CD14-positive monocyte (primary cell): ENCODE data around the gene CAMK1. TPM values are rescaled to one million over a fixed set of nuclear protein-coding genes. Genes with fewer than 3 reads are reported as not detected.

Experiments
- DNase-seq, 3 donors: peaks; one replicate each; pipeline ENCODE4 v3.0.0-alpha.2; 2011 to 2022
- H2AFZ ChIP-seq: 2 replicates; pipeline ENCODE4 v1.6.0; 2012; ENCODE audit warnings: mild to moderate bottlenecking, low read depth, low read length, inconsistent platforms; ENCODE audit not compliant: insufficient read depth, poor library complexity, severe bottlenecking
- H3K27ac ChIP-seq, 2 donors: 1 replicate in 1 of 2; 2 replicates in 1 of 2; pipeline ENCODE4 v1.5.1; 2012 to 2013; ENCODE audit warnings: low read length in 2 of 2, control low read depth in 1 of 2, inconsistent platforms in 1 of 2, low read depth in 1 of 2, mild to moderate bottlenecking in 1 of 2
- H3K27me3 ChIP-seq, 2 donors: one replicate each; pipeline versions ENCODE4 v1.6.0 to v1.6.1; 2011 to 2013; ENCODE audit warnings: low read length in 2 of 2; ENCODE audit not compliant: control insufficient read depth in 2 of 2, insufficient read depth in 2 of 2
- H3K36me3 ChIP-seq, 2 donors: replicated peaks in 1 of 2; 1 replicate in 1 of 2; 2 replicates in 1 of 2; pipeline versions ENCODE4 v1.5.1 to v1.6.1; 2012 to 2013; ENCODE audit warnings: low read length in 2 of 2, control low read depth in 1 of 2, inconsistent platforms in 1 of 2, mild to moderate bottlenecking in 1 of 2; ENCODE audit not compliant: insufficient read depth in 2 of 2, control insufficient read depth in 1 of 2
- H3K4me1 ChIP-seq, 2 donors: 1 replicate in 1 of 2; 2 replicates in 1 of 2; pipeline versions ENCODE4 v1.5.1 to v1.6.1; 2012 to 2013; ENCODE audit warnings: low read length in 2 of 2, control low read depth in 1 of 2, inconsistent platforms in 1 of 2, mild to moderate bottlenecking in 1 of 2, moderate library complexity in 1 of 2; ENCODE audit not compliant: insufficient read depth in 2 of 2, control insufficient read depth in 1 of 2
- H3K4me2 ChIP-seq: replicated peaks from 2 replicates; pipeline ENCODE3; 2012; ENCODE audit warnings: low read length, moderate library complexity, mild to moderate bottlenecking; ENCODE audit not compliant: poor library complexity, severe bottlenecking; ENCODE audit errors: extremely low read depth
- H3K4me3 ChIP-seq, 3 experiments: fragments of 200-600 bp in 1 of 3; sonication (generic) in 1 of 3; replicated peaks in 1 of 3; 1 replicate in 2 of 3; 2 replicates in 1 of 3; pipeline ENCODE4 v1.5.1; 2011 to 2013; ENCODE audit warnings: low read length in 3 of 3, mild to moderate bottlenecking in 3 of 3, control low read depth in 2 of 3, low read depth in 2 of 3, inconsistent platforms in 1 of 3, moderate library complexity in 1 of 3
- H3K79me2 ChIP-seq: 2 replicates; pipeline ENCODE4 v1.6.0; 2012; ENCODE audit warnings: mild to moderate bottlenecking, control low read depth, inconsistent platforms, low read length, moderate library complexity; ENCODE audit not compliant: insufficient read depth
- H3K9ac ChIP-seq: 2 replicates; pipeline ENCODE4 v1.6.0; 2017; ENCODE audit warnings: low read length, mild to moderate bottlenecking; ENCODE audit not compliant: insufficient read depth, poor library complexity, severe bottlenecking
- H3K9me3 ChIP-seq, 2 donors: replicated peaks in 1 of 2; 1 replicate in 1 of 2; 2 replicates in 1 of 2; pipeline versions ENCODE4 v1.5.1 to v1.6.1; 2012 to 2013; ENCODE audit warnings: low read length in 2 of 2, control low read depth in 1 of 2; ENCODE audit not compliant: control insufficient read depth in 1 of 2, insufficient read depth in 1 of 2
- H4K20me1 ChIP-seq: 2 replicates; pipeline ENCODE4 v1.6.0; 2012; ENCODE audit warnings: mild to moderate bottlenecking, low read length, control low read depth, moderate library complexity; ENCODE audit not compliant: insufficient read depth
- H3K27ac Mint-ChIP-seq, 7 donors: one replicate each; pipeline ENCODE4 v1.8.0; 2020; ENCODE audit warnings: mild to moderate bottlenecking in 7 of 7, mixed read lengths in 7 of 7, moderate library complexity in 6 of 7, inconsistent platforms in 2 of 7
- H3K27me3 Mint-ChIP-seq, 3 donors: one replicate each; pipeline ENCODE4 v1.8.0; 2021 to 2022; ENCODE audit warnings: low read depth in 3 of 3, mild to moderate bottlenecking in 3 of 3, mixed read lengths in 3 of 3, moderate library complexity in 3 of 3, inconsistent platforms in 1 of 3
- H3K36me3 Mint-ChIP-seq, 2 donors: one replicate each; pipeline ENCODE4 v1.8.0; 2020; ENCODE audit warnings: mixed read lengths in 2 of 2, inconsistent platforms in 1 of 2, mild to moderate bottlenecking in 1 of 2
- H3K4me1 Mint-ChIP-seq: one replicate; pipeline ENCODE4 v1.8.0; 2020; ENCODE audit warnings: mild to moderate bottlenecking, mixed read lengths
- H3K4me3 Mint-ChIP-seq, 2 donors: one replicate each; pipeline ENCODE4 v1.8.0; 2020; ENCODE audit warnings: mild to moderate bottlenecking in 2 of 2, mixed read lengths in 2 of 2, moderate library complexity in 1 of 2
- H3K9me3 Mint-ChIP-seq, 7 donors: one replicate each; pipeline ENCODE4 v1.8.0; 2020 to 2022; ENCODE audit warnings: mixed read lengths in 7 of 7, mild to moderate bottlenecking in 6 of 7, moderate library complexity in 6 of 7, inconsistent platforms in 2 of 7
- WGBS: methylation state at CpG from one replicate; pipeline ENCODE4 v1.1.5; 2013; ENCODE audit warnings: missing lambda C conversion rate; ENCODE audit not compliant: insufficient coverage; 5-methylcytosine and 5-hydroxymethylcytosine counted together
- intact Hi-C, 2 donors: fragments of 100-400 bp; cut with micrococcal nuclease; formaldehyde crosslinking; loops; one replicate each; pipeline versions ENCODE4 v1.15.0 to v1.15.1; 2023
- polyA minus RNA-seq: library from RNA; depleted of rRNA, polyadenylated mRNA; stranded (reverse); fragments of >200 nt; gene quantifications from 2 replicates; pipeline ENCODE4 v1.2.3, GENCODE V29; 2012
- polyA plus RNA-seq, 3 donors: library from polyadenylated mRNA; depleted of rRNA in 1 of 3; unstranded in 2 of 3; stranded (reverse) in 1 of 3; fragments of 300-500 nt in 2 of 3; fragments of >200 nt in 1 of 3; fragmentation: Illumina TruSeq in 2 of 3; gene quantifications; 1 replicate in 2 of 3; 2 replicates in 1 of 3; pipeline ENCODE4 v1.2.3, GENCODE V29; 2012 to 2021
- total RNA-seq, 12 experiments: library from RNA in 1 of 12; stranded (reverse) in 1 of 12; fragments of 120-200 nt in 1 of 12; gene quantifications; one replicate each; pipeline ENCODE4 v1.2.4 and lab custom pipeline; 2013 to 2026; ENCODE audit warnings: mixed read lengths in 6 of 12, inconsistent platforms in 1 of 12
- TF ChIP-seq, protein P1 (sequence below): fragments of 200-600 bp; IDR thresholded peaks from one replicate; pipeline ENCODE4 v1.8.0; 2022; ENCODE audit warnings: antibody characterized with exemption, mild to moderate bottlenecking

The CAMK1 gene
- total RNA-seq (2013), result 105 TPM
- polyA plus RNA-seq (100 to 1,000 TPM; 106 to 137 (median 118) TPM), polyA minus RNA-seq (65.8 and 103 TPM in 2 replicates), total RNA-seq (lab: John Stamatoyannopoulos, UW) (1.9 to 38.3 (median 31.2) reads per million in 11 experiments)

DNA sequence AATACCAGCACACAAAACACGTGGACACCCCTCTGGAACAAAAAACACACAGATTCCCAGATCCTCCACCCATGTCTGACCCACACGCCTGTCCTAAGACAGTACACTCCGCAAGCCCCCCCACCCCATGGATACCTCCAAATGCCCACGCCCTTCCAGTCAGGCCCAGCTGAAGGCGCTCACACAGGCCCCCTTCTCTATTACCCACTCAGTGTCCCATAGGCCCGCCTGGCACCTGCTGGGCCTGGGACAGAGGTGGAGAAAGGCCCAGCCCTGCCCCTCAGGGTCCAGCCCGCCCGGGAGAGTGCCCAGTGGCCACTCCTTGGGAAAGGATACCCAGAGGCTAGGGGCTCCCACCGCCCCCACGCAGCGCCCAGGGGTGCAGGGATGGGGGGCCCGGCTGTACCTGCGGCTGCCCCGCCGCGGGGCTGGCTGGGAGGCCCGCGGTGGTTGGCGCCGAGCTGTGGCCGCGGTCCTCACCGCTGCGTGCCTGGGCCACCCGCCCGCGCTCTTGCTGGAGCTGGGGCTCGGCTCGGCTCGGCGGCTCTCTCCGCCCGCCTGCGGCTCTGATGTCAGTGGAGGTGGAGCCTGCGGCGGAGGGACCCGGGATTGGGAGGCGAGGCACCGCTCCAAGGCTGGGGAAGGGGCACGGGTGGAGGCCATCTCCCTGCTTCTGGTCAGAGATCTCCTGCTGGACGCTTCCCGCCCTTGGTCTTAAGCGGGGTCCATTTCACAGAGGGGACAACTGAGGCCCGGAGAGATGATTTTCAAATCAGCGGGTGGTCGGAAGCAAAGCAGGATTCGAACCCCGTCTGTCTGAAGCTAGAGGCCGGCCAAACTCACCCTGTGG, at the start of gene CAMK1:
Gene CAMK1 (minus strand): TSS at position 522 of the 850 bp plus-strand sequence. CDS start 2,198 bp downstream, outside the sequence.
- peak within 1 kb of the TSS; percentile 90 for H2AFZ ChIP-seq
- peaks cover 44 to 51% of the 10 kb centered on the region in 2 donors for H3K4me1 ChIP-seq
- H3K9me3 ChIP-seq, result no peaks in the 10 kb centered on the region
- peak within 1 kb of the TSS; percentile 58 to 89 (median 81) for H3K4me3 ChIP-seq
- intact Hi-C loops, result no loop called here
- peaks cover 18% of the 10 kb centered on the region for H3K79me2 ChIP-seq
- Mint-ChIP-seq H3K4me1 (peaks cover 57% of the 10 kb centered on the region), H3K27me3 (peaks cover 0 to 17% (median 12%) of the 10 kb centered on the region in 3 donors), H3K4me3 (peak within 1 kb of the TSS; percentile 89 to 95), H3K9me3 (peaks cover 0 to 1% (median 0%) of the 10 kb centered on the region in 7 donors), H3K27ac (peak within 1 kb of the TSS; percentile 57 to 84 (median 70)), H3K36me3 (peaks cover 18 to 28% of the 10 kb centered on the region in 2 donors)
- DNase-seq, result peak; percentile 34 to 59 (median 50)
- H3K9ac ChIP-seq, result peak within 1 kb of the TSS; percentile 83
- H4K20me1 ChIP-seq, result peaks cover 6% of the 10 kb centered on the region
- peaks cover 14 to 17% of the 10 kb centered on the region in 2 donors for H3K36me3 ChIP-seq
- TF ChIP-seq, protein P1, sequence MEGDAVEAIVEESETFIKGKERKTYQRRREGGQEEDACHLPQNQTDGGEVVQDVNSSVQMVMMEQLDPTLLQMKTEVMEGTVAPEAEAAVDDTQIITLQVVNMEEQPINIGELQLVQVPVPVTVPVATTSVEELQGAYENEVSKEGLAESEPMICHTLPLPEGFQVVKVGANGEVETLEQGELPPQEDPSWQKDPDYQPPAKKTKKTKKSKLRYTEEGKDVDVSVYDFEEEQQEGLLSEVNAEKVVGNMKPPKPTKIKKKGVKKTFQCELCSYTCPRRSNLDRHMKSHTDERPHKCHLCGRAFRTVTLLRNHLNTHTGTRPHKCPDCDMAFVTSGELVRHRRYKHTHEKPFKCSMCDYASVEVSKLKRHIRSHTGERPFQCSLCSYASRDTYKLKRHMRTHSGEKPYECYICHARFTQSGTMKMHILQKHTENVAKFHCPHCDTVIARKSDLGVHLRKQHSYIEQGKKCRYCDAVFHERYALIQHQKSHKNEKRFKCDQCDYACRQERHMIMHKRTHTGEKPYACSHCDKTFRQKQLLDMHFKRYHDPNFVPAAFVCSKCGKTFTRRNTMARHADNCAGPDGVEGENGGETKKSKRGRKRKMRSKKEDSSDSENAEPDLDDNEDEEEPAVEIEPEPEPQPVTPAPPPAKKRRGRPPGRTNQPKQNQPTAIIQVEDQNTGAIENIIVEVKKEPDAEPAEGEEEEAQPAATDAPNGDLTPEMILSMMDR, result no peak
- no peaks in the 10 kb centered on the region for H3K27me3 ChIP-seq
- 14% methylated on average over 49 of the region's 49 CpGs for WGBS
- peak within 1 kb of the TSS in 1 of 2 donors; percentile 80 for H3K27ac ChIP-seq
- H3K4me2 ChIP-seq, result peak within 1 kb of the TSS; percentile 96

DNA sequence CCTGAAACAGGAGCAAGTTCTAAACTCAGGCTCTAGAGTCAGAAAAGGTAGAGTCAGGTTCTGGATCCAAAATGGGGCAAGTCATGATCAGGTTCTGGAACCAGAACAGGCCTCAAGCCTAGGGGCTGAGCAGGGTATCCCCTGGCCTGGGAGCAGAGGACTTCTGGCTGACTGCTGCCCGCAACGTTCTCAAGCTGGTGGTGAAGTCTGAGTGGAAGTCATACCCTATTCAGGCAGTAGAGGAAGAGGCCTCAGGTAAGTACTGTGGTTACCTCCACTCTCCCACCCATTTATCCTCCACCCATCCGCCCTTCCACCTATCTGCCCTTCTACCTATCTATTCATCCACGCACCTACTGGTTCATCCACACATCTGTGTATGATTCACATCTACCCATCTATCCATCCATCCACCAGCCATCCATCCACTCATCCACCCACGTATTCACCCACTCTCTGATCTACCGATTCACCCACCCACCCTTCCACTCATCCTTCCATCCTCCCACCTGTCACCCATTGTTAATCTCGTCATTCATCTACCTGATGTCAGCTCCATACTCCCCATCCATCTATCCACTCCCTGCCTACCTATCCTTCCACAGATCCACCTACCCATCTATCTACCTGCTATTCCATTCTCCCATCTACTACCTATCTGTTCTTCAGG, 49.1 kb upstream of the CAMK1 start:
- H3K27ac Mint-ChIP-seq, result peak overlapping the region in 2 of 7 donors; percentile 28 to 61
- intact Hi-C loops, result no loop called here

More for the DNA sequence above, 49.1 kb upstream of the CAMK1 start:
- Histone ChIP-seq H3K9ac (no peak overlapping the region), H3K27me3 (no peaks in the 10 kb centered on the region), H3K4me1 (no peaks in the 10 kb centered on the region), H3K4me3 (no peak overlapping the region), H3K9me3 (no peaks in the 10 kb centered on the region), H4K20me1 (no peaks in the 10 kb centered on the region), H3K27ac (no peak overlapping the region), H3K4me2 (no peak overlapping the region), H3K79me2 (no peaks in the 10 kb centered on the region), H3K36me3 (peaks cover 6 to 32% of the 10 kb centered on the region in 2 donors), H2AFZ (no peak overlapping the region)
- H3K4me3 Mint-ChIP-seq, result no peak overlapping the region
- 95% methylated on average over 5 of the region's 7 CpGs for WGBS
- H3K4me1 Mint-ChIP-seq, result no peaks in the 10 kb centered on the region
- H3K27me3 Mint-ChIP-seq, result peaks cover 0 to 7% (median 3%) of the 10 kb centered on the region in 3 donors
- peaks cover 26 to 48% of the 10 kb centered on the region in 2 donors for H3K36me3 Mint-ChIP-seq
- TF ChIP-seq, protein P1, result no peak
- peaks cover 0 to 2% (median 0%) of the 10 kb centered on the region in 7 donors for H3K9me3 Mint-ChIP-seq
- DNase-seq, result no peak
